HL-60 (cell line): ENCODE data around the gene DAAM2.

Experiments
- DNase-seq, 2 experiments: peaks; one replicate each; pipeline ENCODE4 v3.0.0-alpha.2; 2010 to 2020; ENCODE audit warnings: low read depth in 1 of 2, low spot score in 1 of 2
- H3K27ac ChIP-seq: fragments of 250-450 bp; sonication (Bioruptor Pico); replicated peaks from 2 replicates; pipeline ENCODE4 v1.5.1; 2020; ENCODE audit warnings: mild to moderate bottlenecking, moderate library complexity
- H3K27me3 ChIP-seq: fragments of 250-450 bp; sonication (Bioruptor Pico); 2 replicates; pipeline ENCODE4 v1.5.1; 2021; ENCODE audit warnings: mild to moderate bottlenecking, moderate library complexity; ENCODE audit not compliant: insufficient read depth, poor library complexity, severe bottlenecking
- H3K4me3 ChIP-seq: replicated peaks from 2 replicates; pipeline ENCODE4 v1.5.1; 2011; ENCODE audit warnings: mild to moderate bottlenecking, control low read depth, low read length; ENCODE audit not compliant: insufficient read depth
- GABPA ChIP-seq: IDR thresholded peaks from 2 replicates; pipeline ENCODE4 v1.6.1; 2012; ENCODE audit warnings: low read depth
- POLR2AphosphoS5 ChIP-seq: IDR thresholded peaks from 2 replicates; pipeline ENCODE4 v1.6.1; 2012; ENCODE audit warnings: low read depth
- SPI1 ChIP-seq: IDR thresholded peaks from 2 replicates; pipeline ENCODE4 v1.6.1; 2012; ENCODE audit warnings: low read depth, mild to moderate bottlenecking, borderline replicate concordance
- TF ChIP-seq, protein P1 (sequence below): IDR thresholded peaks from one replicate; pipeline ENCODE4 v1.5.1; 2011; ENCODE audit warnings: low read length, control low read depth, inconsistent platforms; ENCODE audit not compliant: insufficient read depth
- TF ChIP-seq, protein P2 (sequence below): IDR thresholded peaks from 2 replicates; pipeline ENCODE4 v1.6.1; 2012; ENCODE audit warnings: low read depth; ENCODE audit not compliant: insufficient replicate concordance

Gene DAAM2

DNA sequence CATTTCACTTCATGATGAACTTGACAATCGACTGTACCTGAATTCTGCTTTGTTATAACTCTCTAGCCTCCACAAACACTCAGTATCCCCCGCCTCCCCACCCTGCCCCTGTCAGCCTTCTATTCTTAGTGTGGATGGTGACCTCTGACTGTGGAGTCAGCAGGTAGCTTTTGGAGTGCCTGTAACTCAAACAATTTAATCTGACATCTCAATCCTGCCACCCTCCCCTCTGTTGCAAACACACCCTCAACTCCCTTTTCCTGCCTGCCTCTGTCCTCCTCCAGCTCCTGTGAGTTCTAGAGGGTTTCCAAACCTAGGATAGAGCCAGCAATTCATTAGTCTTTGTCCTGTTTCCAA is 20.3 kb downstream of the DAAM2 start:
- Histone ChIP-seq H3K4me3 (no peak overlapping the region), H3K27ac (no peak overlapping the region), H3K27me3 (peaks cover 2% of the 10 kb centered on the region)
- DNase-seq: no peak
- TF ChIP-seq POLR2AphosphoS5 (no peak), GABPA (no peak), SPI1 (no peak)
- TF ChIP-seq, protein P1, sequence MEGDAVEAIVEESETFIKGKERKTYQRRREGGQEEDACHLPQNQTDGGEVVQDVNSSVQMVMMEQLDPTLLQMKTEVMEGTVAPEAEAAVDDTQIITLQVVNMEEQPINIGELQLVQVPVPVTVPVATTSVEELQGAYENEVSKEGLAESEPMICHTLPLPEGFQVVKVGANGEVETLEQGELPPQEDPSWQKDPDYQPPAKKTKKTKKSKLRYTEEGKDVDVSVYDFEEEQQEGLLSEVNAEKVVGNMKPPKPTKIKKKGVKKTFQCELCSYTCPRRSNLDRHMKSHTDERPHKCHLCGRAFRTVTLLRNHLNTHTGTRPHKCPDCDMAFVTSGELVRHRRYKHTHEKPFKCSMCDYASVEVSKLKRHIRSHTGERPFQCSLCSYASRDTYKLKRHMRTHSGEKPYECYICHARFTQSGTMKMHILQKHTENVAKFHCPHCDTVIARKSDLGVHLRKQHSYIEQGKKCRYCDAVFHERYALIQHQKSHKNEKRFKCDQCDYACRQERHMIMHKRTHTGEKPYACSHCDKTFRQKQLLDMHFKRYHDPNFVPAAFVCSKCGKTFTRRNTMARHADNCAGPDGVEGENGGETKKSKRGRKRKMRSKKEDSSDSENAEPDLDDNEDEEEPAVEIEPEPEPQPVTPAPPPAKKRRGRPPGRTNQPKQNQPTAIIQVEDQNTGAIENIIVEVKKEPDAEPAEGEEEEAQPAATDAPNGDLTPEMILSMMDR: no peak
- TF ChIP-seq, protein P2, sequence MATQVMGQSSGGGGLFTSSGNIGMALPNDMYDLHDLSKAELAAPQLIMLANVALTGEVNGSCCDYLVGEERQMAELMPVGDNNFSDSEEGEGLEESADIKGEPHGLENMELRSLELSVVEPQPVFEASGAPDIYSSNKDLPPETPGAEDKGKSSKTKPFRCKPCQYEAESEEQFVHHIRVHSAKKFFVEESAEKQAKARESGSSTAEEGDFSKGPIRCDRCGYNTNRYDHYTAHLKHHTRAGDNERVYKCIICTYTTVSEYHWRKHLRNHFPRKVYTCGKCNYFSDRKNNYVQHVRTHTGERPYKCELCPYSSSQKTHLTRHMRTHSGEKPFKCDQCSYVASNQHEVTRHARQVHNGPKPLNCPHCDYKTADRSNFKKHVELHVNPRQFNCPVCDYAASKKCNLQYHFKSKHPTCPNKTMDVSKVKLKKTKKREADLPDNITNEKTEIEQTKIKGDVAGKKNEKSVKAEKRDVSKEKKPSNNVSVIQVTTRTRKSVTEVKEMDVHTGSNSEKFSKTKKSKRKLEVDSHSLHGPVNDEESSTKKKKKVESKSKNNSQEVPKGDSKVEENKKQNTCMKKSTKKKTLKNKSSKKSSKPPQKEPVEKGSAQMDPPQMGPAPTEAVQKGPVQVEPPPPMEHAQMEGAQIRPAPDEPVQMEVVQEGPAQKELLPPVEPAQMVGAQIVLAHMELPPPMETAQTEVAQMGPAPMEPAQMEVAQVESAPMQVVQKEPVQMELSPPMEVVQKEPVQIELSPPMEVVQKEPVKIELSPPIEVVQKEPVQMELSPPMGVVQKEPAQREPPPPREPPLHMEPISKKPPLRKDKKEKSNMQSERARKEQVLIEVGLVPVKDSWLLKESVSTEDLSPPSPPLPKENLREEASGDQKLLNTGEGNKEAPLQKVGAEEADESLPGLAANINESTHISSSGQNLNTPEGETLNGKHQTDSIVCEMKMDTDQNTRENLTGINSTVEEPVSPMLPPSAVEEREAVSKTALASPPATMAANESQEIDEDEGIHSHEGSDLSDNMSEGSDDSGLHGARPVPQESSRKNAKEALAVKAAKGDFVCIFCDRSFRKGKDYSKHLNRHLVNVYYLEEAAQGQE: no peak

DNA sequence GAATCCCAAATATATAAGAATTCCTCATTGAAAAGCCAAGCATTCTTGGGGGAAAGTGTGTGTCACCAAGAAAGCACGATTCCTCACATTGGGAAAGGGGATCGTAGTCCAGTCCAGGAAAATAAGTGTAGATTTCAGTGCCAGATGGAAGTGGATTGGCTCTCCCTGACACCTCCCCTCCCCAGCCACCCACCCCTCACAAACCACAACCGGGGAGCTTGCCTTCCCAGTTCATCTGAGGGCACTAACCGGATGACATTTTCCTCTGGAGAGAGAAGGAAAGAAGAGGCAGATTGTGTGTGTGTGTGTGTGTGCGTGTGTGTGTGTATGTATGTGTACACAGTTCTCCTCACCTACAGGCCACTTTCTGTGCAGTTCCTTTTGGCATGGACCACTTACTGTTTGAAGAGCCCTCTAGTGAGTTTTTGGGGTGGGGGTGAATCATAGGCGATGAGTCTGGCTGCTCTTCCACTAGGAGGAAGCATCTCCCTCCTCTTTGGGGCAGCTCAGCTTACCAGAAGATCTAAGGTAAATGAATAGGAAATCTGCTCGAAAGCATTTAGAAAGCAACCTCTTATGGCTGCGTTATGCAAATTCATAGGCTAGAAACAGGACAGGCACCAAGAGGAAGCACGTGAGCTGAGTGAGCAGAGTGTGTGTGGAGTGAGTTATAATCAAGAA is 20.8 kb downstream of the DAAM2 start:
- DNase-seq: no peak
- TF ChIP-seq, protein P1: no peak
- TF ChIP-seq, protein P2: no peak
- TF ChIP-seq SPI1 (no peak), GABPA (no peak)
- Histone ChIP-seq H3K4me3 (no peak overlapping the region), H3K27me3 (peaks cover 2% of the 10 kb centered on the region), H3K27ac (no peak overlapping the region)

DNA sequence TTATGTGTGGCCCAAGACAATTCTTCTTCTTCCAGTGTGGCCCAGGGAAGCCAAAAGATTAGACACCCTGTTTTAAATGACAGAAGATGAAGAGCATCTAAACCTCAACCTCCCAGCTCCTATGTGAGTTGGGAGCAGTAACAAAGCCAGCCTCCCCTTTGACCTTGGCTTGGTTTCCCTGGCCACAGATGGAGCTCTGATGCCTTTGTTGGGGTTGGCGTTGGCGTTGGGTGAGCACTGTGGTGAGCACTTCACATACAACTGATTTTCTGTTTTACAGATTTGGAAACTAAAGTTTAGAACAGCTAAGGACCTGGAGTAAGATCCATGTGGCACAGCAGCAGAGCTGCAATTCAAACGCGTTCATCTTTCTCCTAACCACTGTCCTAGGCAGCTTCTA is 22.1 kb downstream of the DAAM2 start:
- H3K27me3 ChIP-seq: peaks cover 2% of the 10 kb centered on the region
- DNase-seq: no peak
- TF ChIP-seq, protein P1: no peak
- H3K4me3 ChIP-seq: no peak overlapping the region
- H3K27ac ChIP-seq: no peak overlapping the region

DNA sequence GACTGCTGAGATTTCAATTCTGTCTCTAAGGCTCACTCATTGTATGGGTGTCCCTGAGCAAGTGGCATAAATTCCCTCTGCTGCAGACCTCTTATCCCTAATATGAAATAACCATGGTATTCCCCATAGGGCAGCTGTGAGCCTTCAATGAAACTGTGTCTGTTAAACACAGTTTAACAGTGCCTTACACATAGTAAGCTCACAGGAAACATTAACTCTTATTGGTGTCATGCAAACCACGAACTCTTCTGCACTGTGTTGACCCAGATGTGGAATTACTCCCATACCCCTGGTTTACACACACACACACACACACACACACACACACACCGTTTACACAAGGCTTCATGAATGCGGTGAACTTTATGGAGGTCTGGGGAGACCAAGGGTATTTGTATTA is 23.2 kb downstream of the DAAM2 start:
- Histone ChIP-seq H3K27me3 (peaks cover 2% of the 10 kb centered on the region), H3K27ac (no peak overlapping the region), H3K4me3 (no peak overlapping the region)
- TF ChIP-seq SPI1: no peak
- TF ChIP-seq GABPA: no peak
- TF ChIP-seq POLR2AphosphoS5: no peak
- TF ChIP-seq, protein P1: no peak
- TF ChIP-seq, protein P2: no peak
- DNase-seq: no peak
